OCI-LY3 (cell line): ENCODE data around the gene DACT1.

Source experiments
- CTCF ChIP-seq: fragments of 200-600, 300-600 bp; sonication (generic); IDR thresholded peaks from 2 replicates; pipeline ENCODE4 v1.5.1; 2014; ENCODE audit warnings: antibody characterized with exemption, low read length, low read depth
- EZH2phosphoT487 ChIP-seq: fragments of 200-600 bp; shearing (Covaris generic); IDR thresholded peaks from 2 replicates; pipeline ENCODE4 v1.6.1; 2018; ENCODE audit warnings: antibody characterized with exemption, mixed run types, low read depth

GRCh38 chr14:58687232-58687795 is 49.6 kb downstream of the DACT1 start:
- TF ChIP-seq CTCF (no peak), EZH2phosphoT487 (no peak)
